Epithelial cell of proximal tubule (primary cell): Measurements from ENCODE around the gene RAMAC. TPM values are rescaled to one million over a fixed set of nuclear protein-coding genes. Genes with fewer than 3 reads are reported as not detected.

Experiments used
- DNase-seq: peaks from one replicate; pipeline ENCODE4 v3.0.0-alpha.2; 2011; ENCODE audit warnings: low read depth
- H3K4me3 ChIP-seq: 2 replicates; pipeline ENCODE4 v1.5.1; 2011; ENCODE audit warnings: low read depth, mild to moderate bottlenecking, low read length
- CTCF ChIP-seq: conservative IDR thresholded peaks from 2 replicates; pipeline ENCODE4 v1.5.1; 2012; ENCODE audit warnings: low read depth, mild to moderate bottlenecking, low read length
- total RNA-seq: library from RNA; depleted of rRNA; stranded (reverse); fragments of >200 nt; gene quantifications from 2 replicates; pipeline ENCODE4 v1.2.3, GENCODE V29; 2015

Gene RAMAC
- total RNA-seq, 1 donor from 2014 or later, result 40.5 TPM

GRCh38 chr15:82966671-82967071 is 19.3 kb upstream of the RAMAC start:
- no peak for TF ChIP-seq CTCF
- DNase-seq, result no peak
- H3K4me3 ChIP-seq, result no peak overlapping the region

- H3K4me3 ChIP-seq, result no peak overlapping the region
- DNase-seq, result no peak
- TF ChIP-seq CTCF, result no peak
Measured at GRCh38 chr15:82968066-82968465, 17.9 kb upstream of the RAMAC start.

- no peak for TF ChIP-seq CTCF
- no peak overlapping the region for H3K4me3 ChIP-seq
- no peak for DNase-seq
Measured at GRCh38 chr15:82969353-82969752, 16.7 kb upstream of the RAMAC start.

GRCh38 chr15:82970078-82970686 is 15.8 kb upstream of the RAMAC start:
- no peak for TF ChIP-seq CTCF
- no peak overlapping the region for H3K4me3 ChIP-seq
- no peak for DNase-seq

GRCh38 chr15:82970696-82971095 is 15.3 kb upstream of the RAMAC start:
- no peak overlapping the region for H3K4me3 ChIP-seq
- no peak for TF ChIP-seq CTCF
- DNase-seq, result no peak

GRCh38 chr15:82971218-82971984 is 14.6 kb upstream of the RAMAC start:
- no peak for DNase-seq
- no peak overlapping the region for H3K4me3 ChIP-seq
- no peak for TF ChIP-seq CTCF

GRCh38 chr15:82972990-82973389 is 13.0 kb upstream of the RAMAC start:
- no peak for TF ChIP-seq CTCF
- H3K4me3 ChIP-seq, result no peak overlapping the region
- DNase-seq, result no peak
